Esophagus squamous epithelium (tissue), 4 donors: ENCODE data around the gene OR4D10.

Experiments
- POLR2A ChIP-seq, 4 donors: fragments of 450-650 bp; IDR thresholded peaks; one replicate each; pipeline ENCODE4 v1.6.1; 2017; ENCODE audit warnings: antibody characterized with exemption in 4 of 4, mild to moderate bottlenecking in 4 of 4, moderate library complexity in 3 of 4
- TF ChIP-seq, protein P1 (sequence below), 6 experiments: fragments of 450-650 bp in 4 of 6; fragments of 200-600 bp in 2 of 6; sonication (generic) in 2 of 6; IDR thresholded peaks; one replicate each; pipeline ENCODE4 v1.5.1; 2016 to 2019; ENCODE audit warnings: antibody characterized with exemption in 6 of 6, mild to moderate bottlenecking in 4 of 6, moderate library complexity in 4 of 6

DNA sequence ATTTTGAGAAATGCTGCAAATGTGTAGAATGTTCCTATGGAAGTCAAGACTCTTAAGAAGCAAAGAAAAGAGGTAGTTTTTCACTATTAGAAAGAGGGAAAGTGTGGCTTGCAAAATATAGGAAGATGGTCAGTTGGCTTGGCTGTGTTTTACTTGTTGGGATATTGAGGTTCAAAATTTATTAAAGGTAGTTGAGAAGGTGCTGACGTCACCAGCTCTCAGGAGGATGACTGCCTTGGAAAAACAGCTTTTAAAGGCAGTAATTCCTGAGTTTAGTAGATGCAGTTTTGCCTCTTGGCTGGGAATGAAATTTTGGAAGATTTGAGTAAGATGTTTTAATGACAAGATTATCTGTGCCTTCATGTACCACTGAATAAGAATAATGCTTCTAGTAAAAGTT, 38.6 kb downstream of the OR4D10 start:
- TF ChIP-seq, protein P1, sequence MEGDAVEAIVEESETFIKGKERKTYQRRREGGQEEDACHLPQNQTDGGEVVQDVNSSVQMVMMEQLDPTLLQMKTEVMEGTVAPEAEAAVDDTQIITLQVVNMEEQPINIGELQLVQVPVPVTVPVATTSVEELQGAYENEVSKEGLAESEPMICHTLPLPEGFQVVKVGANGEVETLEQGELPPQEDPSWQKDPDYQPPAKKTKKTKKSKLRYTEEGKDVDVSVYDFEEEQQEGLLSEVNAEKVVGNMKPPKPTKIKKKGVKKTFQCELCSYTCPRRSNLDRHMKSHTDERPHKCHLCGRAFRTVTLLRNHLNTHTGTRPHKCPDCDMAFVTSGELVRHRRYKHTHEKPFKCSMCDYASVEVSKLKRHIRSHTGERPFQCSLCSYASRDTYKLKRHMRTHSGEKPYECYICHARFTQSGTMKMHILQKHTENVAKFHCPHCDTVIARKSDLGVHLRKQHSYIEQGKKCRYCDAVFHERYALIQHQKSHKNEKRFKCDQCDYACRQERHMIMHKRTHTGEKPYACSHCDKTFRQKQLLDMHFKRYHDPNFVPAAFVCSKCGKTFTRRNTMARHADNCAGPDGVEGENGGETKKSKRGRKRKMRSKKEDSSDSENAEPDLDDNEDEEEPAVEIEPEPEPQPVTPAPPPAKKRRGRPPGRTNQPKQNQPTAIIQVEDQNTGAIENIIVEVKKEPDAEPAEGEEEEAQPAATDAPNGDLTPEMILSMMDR (IDR thresholded peaks at IDR 0.05), result no peak
- no peak for TF ChIP-seq POLR2A (IDR thresholded peaks at IDR 0.05)
